NCI-H1930 (cell line): Measurements from ENCODE around the gene SGCD.

Experiments
- DNase-seq, 2 experiments: peaks; one replicate each; lab custom pipeline; 2025; lab: John Stamatoyannopoulos, UW

Gene SGCD

DNA sequence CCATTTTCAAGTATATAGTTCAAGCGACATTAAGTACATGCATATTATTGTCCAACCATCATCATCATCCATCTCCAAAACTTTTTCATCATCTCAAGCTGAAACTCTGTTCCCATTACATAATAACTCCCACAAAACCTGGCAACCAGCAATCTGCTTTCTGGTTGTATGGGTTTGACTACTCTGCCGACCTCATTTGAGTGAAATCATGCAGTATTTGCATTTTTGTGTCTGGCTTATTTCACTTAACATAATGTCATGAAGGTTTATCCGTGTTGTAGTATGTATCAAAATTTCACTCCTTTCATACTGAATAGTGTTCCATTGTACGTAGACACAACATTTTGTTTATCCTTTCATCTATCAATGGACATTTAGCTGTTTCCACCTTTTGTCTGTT, 74.8 kb downstream of the SGCD start:
- no peak for DNase-seq

DNA sequence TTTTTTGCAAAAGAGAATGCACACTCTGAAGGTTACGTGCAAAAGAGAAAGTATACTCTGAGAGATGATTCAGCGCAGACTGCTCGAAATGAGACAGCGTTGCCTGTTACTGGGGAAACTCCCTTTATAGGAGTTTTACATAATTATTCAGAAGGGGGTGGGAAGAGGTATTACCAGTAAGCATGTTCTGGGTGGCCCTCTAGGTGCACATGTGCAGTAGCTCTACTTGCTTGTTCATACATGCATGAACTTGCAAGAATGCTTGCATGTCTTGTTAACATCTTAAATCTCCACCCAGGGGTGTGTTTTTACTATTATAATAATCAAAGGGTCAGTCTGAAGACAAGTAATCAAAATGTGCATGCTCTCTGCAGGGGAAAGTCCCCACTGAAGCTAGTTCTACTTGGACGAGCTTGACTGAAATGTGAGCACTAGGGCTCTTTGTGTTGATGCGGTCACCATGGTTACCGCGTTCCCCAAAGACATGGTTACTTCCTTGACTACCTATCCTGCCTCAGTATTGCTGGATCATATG, 75.5 kb downstream of the SGCD start:
- no peak for DNase-seq

DNA sequence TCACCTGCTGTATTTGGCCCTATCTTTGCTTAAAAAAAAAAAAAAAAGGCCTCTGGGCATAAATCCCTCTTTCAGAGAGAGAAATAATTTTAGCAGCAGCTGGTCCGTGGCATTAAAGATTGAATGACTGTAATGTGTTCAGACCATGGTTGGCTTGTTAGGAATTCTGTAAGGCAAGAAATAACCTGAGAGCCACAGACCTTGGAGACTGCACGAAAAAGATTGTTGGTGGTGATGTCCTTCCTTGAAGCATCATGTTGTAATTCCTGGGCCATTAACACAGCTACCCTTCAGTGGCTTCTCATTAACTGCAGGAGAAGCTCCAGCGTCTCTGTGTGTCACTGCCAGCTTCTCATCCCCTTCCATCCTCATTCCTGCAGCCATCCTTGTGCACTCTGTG, 79.0 kb downstream of the SGCD start:
- no peak for DNase-seq

GRCh38 chr5:156407251-156407650, 80.3 kb downstream of the SGCD start:
- no peak for DNase-seq

DNA sequence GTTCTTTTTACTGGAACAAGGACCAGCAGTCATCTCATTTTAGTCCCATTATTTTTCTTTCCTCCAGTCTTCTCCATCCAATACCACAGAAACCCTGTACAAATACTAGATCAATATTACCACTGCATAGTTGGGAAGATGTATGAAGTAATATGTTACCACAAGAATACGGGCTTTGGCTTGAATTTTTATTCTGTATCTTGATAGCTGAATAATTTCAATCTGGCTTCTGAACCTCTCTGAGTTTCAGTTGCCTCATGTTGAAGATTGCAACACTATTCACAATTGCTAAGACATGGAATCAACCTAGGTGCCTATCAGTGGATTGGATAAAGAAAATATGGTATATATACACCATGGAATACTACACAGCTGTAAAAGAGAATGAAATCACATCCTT, 82.9 kb downstream of the SGCD start:
- no peak for DNase-seq

GRCh38 chr5:156411185-156411613, 84.2 kb downstream of the SGCD start:
- DNase-seq: no peak

DNA sequence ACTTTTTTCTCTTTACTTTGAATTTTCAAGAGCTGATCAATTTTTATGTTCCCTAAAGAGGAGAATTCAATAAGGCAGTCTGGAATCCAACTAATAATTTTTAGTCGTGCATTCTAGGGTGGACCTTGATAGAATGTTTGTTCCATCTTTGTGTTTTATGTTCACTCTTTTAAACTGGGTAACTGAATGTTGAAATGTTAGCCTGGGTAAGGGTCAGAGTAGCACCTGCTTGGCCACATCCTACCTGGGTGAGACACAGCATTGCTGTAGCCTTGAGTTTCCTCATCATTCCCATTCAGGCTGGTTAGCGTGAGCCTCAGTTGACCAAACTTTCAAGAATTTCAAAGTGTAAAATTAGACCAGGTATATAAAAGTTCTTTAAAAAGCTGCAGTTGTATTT, 85.0 kb downstream of the SGCD start:
- DNase-seq: no peak

DNA sequence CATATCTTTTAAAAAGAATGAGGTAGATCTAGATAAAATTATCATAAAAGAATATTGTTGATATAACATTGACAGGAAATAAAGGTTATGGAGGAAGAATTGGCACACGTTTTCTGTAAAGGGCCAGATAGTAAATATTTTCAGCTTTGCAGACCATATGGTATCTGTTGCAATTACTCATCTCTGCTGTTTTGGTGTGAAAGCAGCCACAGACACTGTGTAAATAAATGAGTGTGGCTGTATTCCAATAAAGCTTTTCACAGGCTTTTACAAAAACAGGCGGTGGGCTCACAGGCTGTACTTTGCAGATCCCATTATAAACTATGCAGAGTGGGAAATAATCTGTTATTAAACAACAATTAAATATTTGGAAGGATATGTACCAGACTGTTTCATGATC, 87.4 kb downstream of the SGCD start:
- no peak for DNase-seq

GRCh38 chr5:156419661-156420060, 92.7 kb downstream of the SGCD start:
- DNase-seq: no peak

GRCh38 chr5:156420665-156421064, 93.7 kb downstream of the SGCD start:
- no peak for DNase-seq

DNA sequence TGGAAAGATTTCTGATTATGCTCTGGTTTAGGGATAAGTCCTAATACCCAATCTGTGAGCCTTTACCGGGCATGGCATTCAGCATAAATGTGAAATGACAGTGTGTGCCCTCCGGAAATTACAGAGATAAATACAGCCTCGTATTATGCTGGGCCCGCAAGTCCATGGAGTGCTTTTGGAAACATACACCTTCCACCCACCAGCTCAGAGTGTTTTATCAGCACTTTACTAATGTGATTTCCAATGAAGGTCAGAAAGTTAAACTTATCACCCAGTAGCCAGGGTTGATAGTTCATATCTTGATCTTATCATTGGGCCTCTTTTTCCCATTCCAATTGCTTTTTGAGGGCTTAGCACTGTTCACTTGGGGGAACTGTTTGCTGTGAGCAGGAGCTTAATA, 94.8 kb downstream of the SGCD start:
- DNase-seq: no peak

DNA sequence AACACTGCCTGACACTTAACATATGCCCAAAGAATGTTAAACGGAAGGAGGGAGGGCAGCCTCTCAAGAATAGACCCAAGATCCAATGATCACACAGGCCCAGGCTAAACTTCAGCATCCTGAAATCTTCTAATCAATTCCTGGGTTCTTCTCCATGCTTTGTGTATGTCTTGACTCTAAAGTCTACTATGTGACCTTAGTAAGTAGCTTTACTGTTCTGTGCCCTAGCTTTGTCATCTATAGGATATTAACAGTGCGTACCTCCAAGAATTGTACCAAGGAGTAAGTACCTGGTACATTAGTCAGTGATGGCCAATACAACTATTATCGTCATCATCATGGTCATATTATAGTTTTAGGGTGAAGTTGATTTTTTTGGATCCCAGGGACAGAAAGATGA, 96.6 kb downstream of the SGCD start:
- DNase-seq: no peak

DNA sequence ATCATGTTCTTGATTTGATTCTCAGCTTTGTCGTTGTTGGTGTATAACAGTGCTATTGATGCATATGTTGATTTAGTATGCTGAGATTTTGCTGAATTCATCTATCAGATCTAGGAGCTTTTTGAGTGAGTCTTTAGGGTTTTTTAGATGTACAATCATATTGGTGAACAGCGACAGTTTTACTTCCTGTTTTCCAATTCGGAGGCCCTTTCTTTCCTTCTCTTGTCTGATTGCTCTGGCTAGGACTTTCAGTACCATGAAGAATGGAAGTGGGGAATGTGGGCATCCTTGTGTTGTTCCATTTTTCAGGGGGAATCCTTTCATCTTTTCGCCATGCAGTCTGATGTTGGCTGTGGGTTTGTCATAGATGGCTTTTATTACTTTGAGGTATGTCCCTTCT, 100.4 kb downstream of the SGCD start:
- DNase-seq: no peak

DNA sequence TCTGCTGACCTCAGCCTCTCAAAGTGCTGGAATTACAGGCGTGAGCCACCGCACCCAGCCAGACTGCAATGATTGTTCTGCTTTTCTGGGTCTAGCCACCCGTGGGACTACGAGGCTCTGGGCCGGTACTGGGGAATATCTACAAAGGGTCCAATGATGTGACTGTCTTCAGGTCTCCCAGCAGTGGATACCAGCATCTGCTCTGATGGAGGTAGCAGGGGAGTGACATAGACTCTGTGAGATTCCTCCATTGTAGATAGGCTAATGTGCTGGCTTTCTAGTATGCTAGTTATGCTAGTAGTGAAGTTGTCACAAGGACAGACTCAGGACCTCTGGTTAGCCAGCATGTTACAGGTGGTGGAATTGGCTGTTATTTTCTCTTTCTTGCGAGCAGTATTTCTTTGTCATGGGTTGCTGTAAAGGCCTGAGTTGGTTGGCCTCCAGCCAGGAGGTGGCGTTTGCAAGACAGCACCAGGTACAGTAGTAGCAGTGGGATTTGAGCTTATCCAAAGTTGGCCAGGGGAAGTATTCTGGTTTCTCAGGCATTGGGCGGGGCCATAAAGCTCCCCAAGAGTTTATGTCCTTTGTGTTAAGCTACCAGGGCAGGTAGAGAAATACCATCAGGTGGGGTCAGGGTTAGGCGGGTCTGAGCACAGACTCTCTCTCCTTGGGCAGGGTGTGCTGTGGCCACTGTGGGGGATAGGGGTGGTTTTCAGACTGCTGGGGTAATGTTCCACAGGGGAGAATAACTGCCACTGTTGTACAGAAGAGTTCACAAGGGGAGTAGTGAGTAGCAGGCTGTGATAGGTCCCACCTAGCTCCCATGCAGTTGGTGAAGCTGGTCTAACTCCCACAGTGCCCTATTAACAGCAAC, 105.2 kb downstream of the SGCD start:
- no peak for DNase-seq

DNA sequence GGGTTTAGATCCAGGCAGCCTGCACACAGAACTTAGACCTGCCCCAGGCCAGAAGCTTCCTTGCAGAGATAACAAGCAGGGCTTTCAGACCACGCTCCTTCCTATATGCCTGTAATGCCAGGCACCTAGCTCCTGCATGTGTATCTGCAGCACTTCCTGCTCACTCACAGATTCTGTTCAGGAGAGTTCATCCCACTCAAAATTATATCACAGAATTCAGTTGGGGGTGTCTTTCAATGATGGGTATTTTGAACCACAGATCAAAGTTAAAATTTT, 105.8 kb downstream of the SGCD start:
- no peak for DNase-seq

- DNase-seq: no peak
Observed at GRCh38 chr5:156434471-156434870, 107.5 kb downstream of the SGCD start.

DNA sequence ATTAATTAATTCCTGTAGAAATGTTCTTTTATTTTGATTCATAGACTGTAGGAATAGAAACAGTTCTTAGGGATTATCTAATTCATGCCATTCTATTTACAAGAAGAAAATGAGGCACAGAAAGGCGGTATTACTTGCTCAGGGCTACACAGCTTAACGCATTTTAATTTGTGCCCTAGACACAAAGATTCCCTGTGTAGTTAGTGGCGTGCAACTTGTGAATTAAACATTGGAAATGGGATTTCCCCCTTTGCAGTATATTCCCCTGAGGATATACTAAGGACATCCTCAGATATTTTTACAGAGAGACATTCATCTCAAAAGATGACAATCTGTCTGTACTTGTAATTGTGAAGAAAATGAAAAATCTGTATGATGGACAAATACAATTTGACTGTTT, 108.1 kb downstream of the SGCD start:
- DNase-seq: no peak

DNA sequence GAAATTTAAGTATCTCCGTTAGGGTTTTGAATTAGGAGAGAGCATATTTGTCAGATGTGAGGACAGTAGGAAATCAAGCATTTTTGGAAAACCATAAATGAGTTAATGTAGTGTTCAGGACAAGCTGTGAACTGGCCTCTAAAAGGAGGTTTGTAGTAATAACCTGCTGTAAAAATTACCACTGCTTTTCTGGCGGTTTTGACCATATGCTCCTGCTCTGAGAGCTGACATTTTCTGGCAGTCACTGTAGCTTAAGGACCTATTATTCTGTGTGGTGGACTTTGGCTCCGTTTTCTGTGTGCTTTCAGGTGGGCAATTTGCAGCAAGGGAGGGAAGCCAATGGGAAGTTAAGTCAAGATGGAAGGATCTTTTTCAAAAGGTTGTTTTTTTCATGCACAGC, 111.1 kb downstream of the SGCD start:
- DNase-seq: no peak

- DNase-seq: no peak
Observed at GRCh38 chr5:156444753-156445291, 117.9 kb downstream of the SGCD start.

DNA sequence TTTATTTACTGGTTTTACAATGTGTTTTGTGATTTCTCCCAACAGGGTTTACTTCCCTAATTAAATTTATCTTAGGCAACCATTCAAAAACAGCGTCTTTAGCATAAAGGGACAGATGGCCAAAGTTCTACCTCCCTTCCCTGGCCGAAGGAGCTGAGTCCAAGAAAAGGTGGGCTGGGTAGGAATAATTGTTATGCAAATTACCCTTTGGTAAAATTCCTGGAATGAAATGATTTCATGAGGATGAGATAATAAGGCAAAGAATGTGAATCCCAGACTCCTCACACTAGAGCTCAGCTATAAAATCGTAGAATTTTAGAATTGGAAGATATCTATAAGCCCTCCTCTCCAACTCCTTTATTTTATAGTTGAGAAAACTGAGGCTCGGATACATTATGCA, 119.6 kb downstream of the SGCD start:
- DNase-seq: no peak

DNA sequence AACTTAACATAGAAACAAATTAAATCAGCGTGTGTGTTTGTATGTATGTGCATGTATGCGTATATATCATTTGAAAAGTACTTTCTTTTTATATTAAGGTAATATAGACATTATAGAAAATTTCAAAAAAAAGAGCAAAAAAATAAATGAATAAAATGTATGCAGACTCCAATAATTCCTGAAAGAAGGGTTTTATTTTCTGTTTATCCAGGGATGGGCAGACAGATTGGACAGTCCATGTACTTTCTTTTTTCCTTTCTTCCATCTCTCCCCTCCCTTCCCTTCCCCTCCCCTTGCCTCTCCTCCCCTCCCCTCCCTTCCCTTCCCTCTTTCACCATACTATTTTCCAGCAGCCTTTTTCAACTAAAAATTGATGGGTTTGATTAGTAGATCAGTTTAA, 123.8 kb downstream of the SGCD start:
- no peak for DNase-seq

DNA sequence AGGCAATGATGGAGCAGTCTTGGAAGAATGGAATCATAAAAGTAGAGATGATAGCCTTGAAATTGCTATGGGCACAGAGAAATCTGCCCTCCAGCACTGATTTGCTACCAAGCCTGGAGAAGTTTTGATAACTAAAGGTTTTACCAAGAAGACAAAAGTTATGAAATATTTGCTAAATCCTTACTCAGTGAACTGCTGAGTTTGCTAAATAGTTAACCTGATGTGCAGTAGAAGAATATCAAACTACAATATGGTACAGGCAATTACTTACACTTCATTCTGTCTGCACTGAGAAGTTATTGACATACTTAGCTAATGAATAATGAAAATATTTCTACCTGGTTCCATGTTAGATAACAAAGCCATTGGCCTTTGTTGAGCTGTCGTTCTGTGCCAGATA, 124.5 kb downstream of the SGCD start:
- no peak for DNase-seq

DNA sequence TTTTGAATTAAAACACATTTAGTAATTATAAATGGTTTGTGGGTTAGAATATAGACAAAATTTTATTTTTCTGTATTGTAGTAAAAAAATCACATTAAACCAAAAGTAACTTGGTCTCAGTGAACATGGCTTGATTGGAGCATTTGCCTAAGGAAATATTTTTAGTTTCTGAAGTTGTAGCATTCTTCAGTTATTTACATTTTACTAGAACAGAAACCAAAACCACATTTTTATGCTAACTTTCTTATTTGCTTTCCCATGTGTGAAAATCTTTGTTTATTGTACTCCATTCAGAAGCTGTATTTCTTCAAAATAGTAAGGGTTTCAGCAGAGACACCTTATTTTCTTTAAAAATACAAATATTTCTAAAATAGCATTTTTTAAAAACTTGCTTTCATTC, 129.9 kb downstream of the SGCD start:
- DNase-seq: no peak

- no peak for DNase-seq
Observed at GRCh38 chr5:156459812-156460385, 132.9 kb downstream of the SGCD start.
